Astrocyte of the spinal cord (primary cell): Measurements from ENCODE around the gene CTNNBIP1.

Source experiments
- DNase-seq: peaks from one replicate; pipeline ENCODE4 v3.0.0; 2011; ENCODE audit warnings: low read depth, low spot score
- H3K4me3 ChIP-seq: 2 replicates; pipeline ENCODE4 v1.5.1; 2011; ENCODE audit warnings: low read depth, mild to moderate bottlenecking, low read length, moderate library complexity
- in situ Hi-C: cut with HindIII; loops from 2 replicates; pipeline ENCODE4 v1.10.0; 2017; ENCODE audit warnings: low sequenced_read_pairs
- TF ChIP-seq, protein P1 (sequence below): IDR thresholded peaks from 2 replicates; pipeline ENCODE4 v1.5.1; 2012; ENCODE audit warnings: low read depth, mild to moderate bottlenecking, low read length, inconsistent platforms

The CTNNBIP1 gene

GRCh38 chr1:9842073-9842711 lies 67.9 kb downstream of the CTNNBIP1 start:
- H3K4me3 ChIP-seq = no peak overlapping the region
- in situ Hi-C loops = no loop called here
- peak; percentile 69 for DNase-seq
- TF ChIP-seq, protein P1, sequence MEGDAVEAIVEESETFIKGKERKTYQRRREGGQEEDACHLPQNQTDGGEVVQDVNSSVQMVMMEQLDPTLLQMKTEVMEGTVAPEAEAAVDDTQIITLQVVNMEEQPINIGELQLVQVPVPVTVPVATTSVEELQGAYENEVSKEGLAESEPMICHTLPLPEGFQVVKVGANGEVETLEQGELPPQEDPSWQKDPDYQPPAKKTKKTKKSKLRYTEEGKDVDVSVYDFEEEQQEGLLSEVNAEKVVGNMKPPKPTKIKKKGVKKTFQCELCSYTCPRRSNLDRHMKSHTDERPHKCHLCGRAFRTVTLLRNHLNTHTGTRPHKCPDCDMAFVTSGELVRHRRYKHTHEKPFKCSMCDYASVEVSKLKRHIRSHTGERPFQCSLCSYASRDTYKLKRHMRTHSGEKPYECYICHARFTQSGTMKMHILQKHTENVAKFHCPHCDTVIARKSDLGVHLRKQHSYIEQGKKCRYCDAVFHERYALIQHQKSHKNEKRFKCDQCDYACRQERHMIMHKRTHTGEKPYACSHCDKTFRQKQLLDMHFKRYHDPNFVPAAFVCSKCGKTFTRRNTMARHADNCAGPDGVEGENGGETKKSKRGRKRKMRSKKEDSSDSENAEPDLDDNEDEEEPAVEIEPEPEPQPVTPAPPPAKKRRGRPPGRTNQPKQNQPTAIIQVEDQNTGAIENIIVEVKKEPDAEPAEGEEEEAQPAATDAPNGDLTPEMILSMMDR = no peak

- TF ChIP-seq, protein P1 = no peak
- H3K4me3 ChIP-seq = no peak overlapping the region
- no peak for DNase-seq
- in situ Hi-C loops = no loop called here
Observed at GRCh38 chr1:9841460-9841859, 68.6 kb downstream of the CTNNBIP1 start.

DNA sequence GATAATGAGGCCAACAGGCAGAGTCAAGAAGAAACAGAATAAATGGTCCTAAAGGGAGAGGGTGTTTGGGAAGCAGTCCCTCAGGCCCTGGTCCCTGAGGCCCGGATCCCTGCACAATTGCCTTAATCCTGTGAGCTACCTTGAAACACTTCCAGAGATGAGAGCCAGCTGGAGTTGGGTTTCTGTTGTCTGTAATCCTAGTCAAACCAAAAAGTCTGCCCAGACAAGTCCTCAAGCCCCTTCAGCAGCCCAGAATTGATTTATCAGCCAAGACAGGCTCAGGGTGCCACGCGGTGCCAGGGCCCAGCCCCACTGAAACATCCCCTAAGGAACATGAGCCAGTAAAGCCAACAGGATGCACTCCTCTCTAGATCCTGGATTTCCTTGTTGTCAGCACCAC lies 69.9 kb downstream of the CTNNBIP1 start:
- DNase-seq = no peak
- in situ Hi-C loops = no loop called here
- TF ChIP-seq, protein P1 = no peak
- no peak overlapping the region for H3K4me3 ChIP-seq

DNA sequence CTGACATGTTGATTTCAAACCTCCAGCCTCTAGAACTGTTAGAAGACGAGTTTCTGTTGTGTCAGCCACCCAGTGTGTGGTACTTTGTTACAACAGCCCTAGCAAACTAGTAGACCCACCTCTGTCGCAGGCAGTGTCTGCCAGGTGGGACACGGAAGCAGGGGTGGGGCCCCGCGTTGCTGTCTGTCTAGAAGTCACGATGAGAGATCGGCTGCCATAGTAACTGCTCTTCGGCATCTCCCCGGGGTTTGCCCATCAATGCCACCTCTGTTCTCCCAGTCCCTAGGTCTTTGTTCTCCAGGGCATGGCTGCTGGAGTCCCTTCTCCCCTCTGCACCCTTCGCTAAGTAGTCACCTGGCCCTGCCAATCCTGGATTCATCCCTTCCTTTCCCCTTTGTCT lies 71.1 kb downstream of the CTNNBIP1 start:
- TF ChIP-seq, protein P1 = no peak
- in situ Hi-C loops = no loop called here
- no peak overlapping the region for H3K4me3 ChIP-seq
- no peak for DNase-seq

GRCh38 chr1:9836632-9836960 lies 73.5 kb downstream of the CTNNBIP1 start:
- in situ Hi-C loops = no loop called here
- no peak overlapping the region for H3K4me3 ChIP-seq
- DNase-seq = no peak
- TF ChIP-seq, protein P1 = no peak

GRCh38 chr1:9835758-9836631 lies 74.1 kb downstream of the CTNNBIP1 start:
- no peak overlapping the region for H3K4me3 ChIP-seq
- DNase-seq = peak; percentile 23
- TF ChIP-seq, protein P1 = no peak
- in situ Hi-C loops = no loop called here
